ENCODE results near the gene PLA2G5. TPM values are rescaled to one million over a fixed set of nuclear protein-coding genes. Genes with fewer than 3 reads are reported as not detected.

The PLA2G5 gene, protein sequence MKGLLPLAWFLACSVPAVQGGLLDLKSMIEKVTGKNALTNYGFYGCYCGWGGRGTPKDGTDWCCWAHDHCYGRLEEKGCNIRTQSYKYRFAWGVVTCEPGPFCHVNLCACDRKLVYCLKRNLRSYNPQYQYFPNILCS
- not detected in 2 replicates for total RNA-seq (2022)
- Bru-seq, nascent RNA: percentile 4 among the genes with signal in this experiment
- BruChase-seq, experiment 1, labeled RNA remaining after a 2-hour chase: percentile 4 among the genes with signal in this experiment
- BruChase-seq, experiment 2, labeled RNA remaining after a 6-hour chase: not detected
- long read RNA-seq: 0 reads

- Histone ChIP-seq H3K4me1 (no peaks in the 10 kb centered on the region), H3K9me3 (no peaks in the 10 kb centered on the region), H3K4me3 (ENCODE audit: low read depth, low read length) (no peak within 1 kb of the TSS), H3K36me3 (ENCODE audit: control insufficient read depth, insufficient read depth, low read length) (no peaks in the 10 kb centered on the region), H3K27me3 (replicated peaks; ENCODE audit: control insufficient read depth, insufficient read depth, low read length) (no peaks in the 10 kb centered on the region)
- intact Hi-C loops (cut with micrococcal nuclease; ENCODE audit: unreplicated experiment): no loop called here
- ChIA-PET CTCF (no interaction called here), POLR2A (no interaction called here)
- no peak for DNase-seq
- H3K27me3 Mint-ChIP-seq (ENCODE audit: insufficient read depth, unreplicated experiment): no peaks in the 10 kb centered on the region
- H3K27ac Mint-ChIP-seq (ENCODE audit: unreplicated experiment): no peak within 1 kb of the TSS
- H3K4me3 Mint-ChIP-seq (ENCODE audit: unreplicated experiment): no peak within 1 kb of the TSS
- no peaks in the 10 kb centered on the region for H3K4me1 Mint-ChIP-seq (ENCODE audit: low read depth, unreplicated experiment)
- H3K9me3 Mint-ChIP-seq (ENCODE audit: unreplicated experiment): no peaks in the 10 kb centered on the region
- no peaks in the 10 kb centered on the region for H3K36me3 Mint-ChIP-seq (ENCODE audit: insufficient read depth, unreplicated experiment)
- no TSS peak for BruUV-seq (replicated peaks)
- TF ChIP-seq, protein P1, sequence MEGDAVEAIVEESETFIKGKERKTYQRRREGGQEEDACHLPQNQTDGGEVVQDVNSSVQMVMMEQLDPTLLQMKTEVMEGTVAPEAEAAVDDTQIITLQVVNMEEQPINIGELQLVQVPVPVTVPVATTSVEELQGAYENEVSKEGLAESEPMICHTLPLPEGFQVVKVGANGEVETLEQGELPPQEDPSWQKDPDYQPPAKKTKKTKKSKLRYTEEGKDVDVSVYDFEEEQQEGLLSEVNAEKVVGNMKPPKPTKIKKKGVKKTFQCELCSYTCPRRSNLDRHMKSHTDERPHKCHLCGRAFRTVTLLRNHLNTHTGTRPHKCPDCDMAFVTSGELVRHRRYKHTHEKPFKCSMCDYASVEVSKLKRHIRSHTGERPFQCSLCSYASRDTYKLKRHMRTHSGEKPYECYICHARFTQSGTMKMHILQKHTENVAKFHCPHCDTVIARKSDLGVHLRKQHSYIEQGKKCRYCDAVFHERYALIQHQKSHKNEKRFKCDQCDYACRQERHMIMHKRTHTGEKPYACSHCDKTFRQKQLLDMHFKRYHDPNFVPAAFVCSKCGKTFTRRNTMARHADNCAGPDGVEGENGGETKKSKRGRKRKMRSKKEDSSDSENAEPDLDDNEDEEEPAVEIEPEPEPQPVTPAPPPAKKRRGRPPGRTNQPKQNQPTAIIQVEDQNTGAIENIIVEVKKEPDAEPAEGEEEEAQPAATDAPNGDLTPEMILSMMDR (IDR thresholded peaks at IDR 0.05; ENCODE audit: insufficient read depth in 1 of 2, low read depth in 1 of 2, low read length in 1 of 2, severe bottlenecking in 1 of 2, unreplicated experiment in 1 of 2): no peak
Measured at GRCh38 chr1:20069874-20070273, at the start of gene PLA2G5. PLA2G5 (plus strand) TSS chr1:20070194; CDS start chr1:20084831, 14,637 bp downstream.

- no TSS peak for BruUV-seq (replicated peaks)
- H3K9me3 ChIP-seq: no peaks in the 10 kb centered on the region
- intact Hi-C loops (cut with micrococcal nuclease; ENCODE audit: unreplicated experiment): no loop called here
- Mint-ChIP-seq H3K4me1 (ENCODE audit: low read depth, unreplicated experiment) (peaks cover 9% of the 10 kb centered on the region), H3K27ac (ENCODE audit: unreplicated experiment) (no peak overlapping the region), H3K36me3 (ENCODE audit: insufficient read depth, unreplicated experiment) (no peaks in the 10 kb centered on the region), H3K27me3 (ENCODE audit: insufficient read depth, unreplicated experiment) (no peaks in the 10 kb centered on the region), H3K9me3 (ENCODE audit: unreplicated experiment) (peaks cover 4% of the 10 kb centered on the region), H3K4me3 (ENCODE audit: unreplicated experiment) (no peak overlapping the region)
- H3K27me3 ChIP-seq (replicated peaks; ENCODE audit: control insufficient read depth, insufficient read depth, low read length): no peaks in the 10 kb centered on the region
- TF ChIP-seq, protein P1 (IDR thresholded peaks at IDR 0.05; ENCODE audit: insufficient read depth in 1 of 2, low read depth in 1 of 2, low read length in 1 of 2, severe bottlenecking in 1 of 2, unreplicated experiment in 1 of 2): no peak
- no peaks in the 10 kb centered on the region for H3K36me3 ChIP-seq (ENCODE audit: control insufficient read depth, insufficient read depth, low read length)
- DNase-seq: no peak
- POLR2A ChIA-PET: no interaction called here
- CTCF ChIA-PET: no interaction called here
- no peaks in the 10 kb centered on the region for H3K4me1 ChIP-seq
- H3K4me3 ChIP-seq (ENCODE audit: low read depth, low read length): no peak overlapping the region
Measured at GRCh38 chr1:20028125-20028524, 41.9 kb upstream of the PLA2G5 start.

- BruUV-seq (replicated peaks): no TSS peak
- CTCF ChIA-PET: no interaction called here
- peaks cover 10% of the 10 kb centered on the region for H3K9me3 Mint-ChIP-seq (ENCODE audit: unreplicated experiment)
Measured at GRCh38 chr1:20028726-20029125, 41.3 kb upstream of the PLA2G5 start.

More at GRCh38 chr1:20028726-20029125, 41.3 kb upstream of the PLA2G5 start:
- Mint-ChIP-seq H3K36me3 (ENCODE audit: insufficient read depth, unreplicated experiment) (no peaks in the 10 kb centered on the region), H3K4me3 (ENCODE audit: unreplicated experiment) (no peak overlapping the region), H3K27ac (ENCODE audit: unreplicated experiment) (no peak overlapping the region), H3K27me3 (ENCODE audit: insufficient read depth, unreplicated experiment) (no peaks in the 10 kb centered on the region), H3K4me1 (ENCODE audit: low read depth, unreplicated experiment) (peaks cover 9% of the 10 kb centered on the region)
- intact Hi-C loops (cut with micrococcal nuclease; ENCODE audit: unreplicated experiment): no loop called here
- POLR2A ChIA-PET: no interaction called here
- Histone ChIP-seq H3K4me1 (no peaks in the 10 kb centered on the region), H3K36me3 (ENCODE audit: control insufficient read depth, insufficient read depth, low read length) (no peaks in the 10 kb centered on the region), H3K27me3 (replicated peaks; ENCODE audit: control insufficient read depth, insufficient read depth, low read length) (no peaks in the 10 kb centered on the region), H3K9me3 (no peaks in the 10 kb centered on the region), H3K4me3 (ENCODE audit: low read depth, low read length) (no peak overlapping the region)
- TF ChIP-seq, protein P1 (IDR thresholded peaks at IDR 0.05; ENCODE audit: insufficient read depth in 1 of 2, low read depth in 1 of 2, low read length in 1 of 2, severe bottlenecking in 1 of 2, unreplicated experiment in 1 of 2): no peak
- DNase-seq: no peak

All from Caco-2 (cell line).